ENCODE results near the gene RNASE12.
"Not testable (repeated sequence)": the region's sequence is repeated elsewhere in the genome, so short reads cannot be mapped to it uniquely, and the experiment has no call there.

The RNASE12 gene, protein sequence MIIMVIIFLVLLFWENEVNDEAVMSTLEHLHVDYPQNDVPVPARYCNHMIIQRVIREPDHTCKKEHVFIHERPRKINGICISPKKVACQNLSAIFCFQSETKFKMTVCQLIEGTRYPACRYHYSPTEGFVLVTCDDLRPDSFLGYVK

DNA sequence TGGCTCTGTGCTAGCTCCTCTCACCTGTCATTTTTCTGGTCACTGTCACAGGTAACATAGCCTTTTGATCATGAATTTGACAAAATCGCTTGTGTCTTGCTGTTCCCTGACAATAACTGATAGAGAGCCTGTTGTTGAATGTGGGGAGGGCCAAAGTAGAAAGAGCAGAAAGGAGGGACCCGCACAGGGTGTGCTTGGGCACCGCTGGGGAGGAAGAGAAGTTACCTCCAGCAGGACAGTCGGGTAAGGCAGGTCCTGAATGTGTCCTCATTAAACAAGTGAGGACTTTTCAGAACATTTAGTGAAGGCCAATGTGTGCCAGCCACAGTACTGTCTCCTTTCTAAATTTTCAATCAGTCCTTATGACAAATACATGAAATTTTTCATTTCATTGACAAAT, at the start of gene RNASE12:
Gene RNASE12 (minus strand): TSS at position 142 of the 400 bp plus-strand sequence. CDS start 653 bp downstream, outside the sequence.
- no peak for DNase-seq (ENCODE audit: low read depth in 2 of 2)

GRCh38 chr14:20632831-20633691, 41.9 kb upstream of the RNASE12 start:
- no peak for DNase-seq (ENCODE audit: low read depth in 2 of 2)

GRCh38 chr14:20632448-20632830, 41.3 kb upstream of the RNASE12 start:
- DNase-seq (ENCODE audit: low read depth in 2 of 2) = no peak

DNA sequence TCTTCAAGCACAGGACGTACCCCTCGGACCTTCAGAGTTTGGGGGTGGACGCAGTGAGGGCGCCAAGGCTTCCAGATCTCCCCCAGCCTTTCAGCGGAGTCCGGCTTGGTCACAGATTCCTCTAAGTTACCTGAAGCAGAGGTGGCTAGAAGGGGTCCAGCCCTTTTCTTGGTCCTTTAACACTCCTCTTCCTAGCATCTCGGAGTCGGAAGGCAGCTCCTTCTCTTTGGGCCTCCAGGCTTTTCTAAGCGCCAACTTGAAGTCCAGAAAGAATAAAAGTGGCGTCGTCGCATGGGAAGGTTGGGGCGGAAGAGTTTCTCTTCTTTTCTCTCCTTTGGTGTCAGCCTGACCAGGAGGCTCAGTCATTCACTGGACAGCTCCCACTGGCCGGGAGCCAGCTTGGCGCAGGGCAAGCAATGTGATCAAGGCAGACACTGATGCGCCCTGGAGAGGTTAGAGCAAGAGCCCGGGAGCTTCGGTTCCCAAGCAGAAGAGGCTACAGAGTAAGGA, 40.8 kb upstream of the RNASE12 start:
- no peak for DNase-seq (ENCODE audit: low read depth in 2 of 2)

DNA sequence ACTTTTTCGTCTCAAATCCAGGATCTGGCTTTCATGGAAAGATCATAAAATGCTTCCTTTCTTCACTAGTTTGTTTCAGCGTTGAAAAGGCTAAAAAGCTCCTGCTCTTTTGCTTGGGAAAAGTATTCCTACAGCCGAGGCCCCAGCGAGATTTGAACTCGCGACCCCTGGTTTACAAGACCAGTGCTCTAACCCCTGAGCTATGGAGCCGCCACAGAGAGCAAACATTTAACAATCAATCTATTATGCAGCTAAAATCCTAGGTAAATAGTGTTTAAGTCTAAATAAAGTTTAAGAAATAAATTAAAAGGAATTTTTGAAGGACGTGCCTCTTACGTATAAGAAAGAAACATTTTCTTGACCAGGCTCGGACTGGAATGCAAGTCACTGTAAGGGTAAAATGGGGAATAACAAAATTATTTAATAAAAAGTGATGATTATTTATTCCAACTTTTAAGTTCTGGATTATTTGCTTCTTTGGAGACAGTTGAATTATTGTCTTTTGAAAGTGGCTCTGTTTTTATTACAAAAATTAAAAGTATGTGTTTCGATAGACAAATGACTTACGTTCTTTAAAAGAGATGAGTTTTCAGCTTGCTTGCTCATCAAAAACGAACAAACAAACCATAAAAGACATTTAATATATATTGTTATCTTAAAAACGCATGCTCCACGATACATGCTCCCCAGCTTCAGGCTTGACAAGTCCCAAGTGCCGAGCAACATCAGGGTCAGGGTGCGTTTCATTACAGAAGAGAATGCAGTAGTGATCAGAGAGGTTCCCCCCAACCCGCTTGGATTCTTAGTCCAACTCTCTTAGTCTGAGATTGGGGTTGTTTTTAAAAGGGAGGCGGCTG, 40.1 kb upstream of the RNASE12 start:
- DNase-seq (ENCODE audit: low read depth in 2 of 2) = no peak

GRCh38 chr14:20630340-20631022, 39.3 kb upstream of the RNASE12 start:
- no peak for DNase-seq (ENCODE audit: low read depth in 2 of 2)

- DNase-seq (ENCODE audit: low read depth in 2 of 2) = no peak
These were observed 37.1 kb upstream of the RNASE12 start for GRCh38 chr14:20628063-20628854.

DNA sequence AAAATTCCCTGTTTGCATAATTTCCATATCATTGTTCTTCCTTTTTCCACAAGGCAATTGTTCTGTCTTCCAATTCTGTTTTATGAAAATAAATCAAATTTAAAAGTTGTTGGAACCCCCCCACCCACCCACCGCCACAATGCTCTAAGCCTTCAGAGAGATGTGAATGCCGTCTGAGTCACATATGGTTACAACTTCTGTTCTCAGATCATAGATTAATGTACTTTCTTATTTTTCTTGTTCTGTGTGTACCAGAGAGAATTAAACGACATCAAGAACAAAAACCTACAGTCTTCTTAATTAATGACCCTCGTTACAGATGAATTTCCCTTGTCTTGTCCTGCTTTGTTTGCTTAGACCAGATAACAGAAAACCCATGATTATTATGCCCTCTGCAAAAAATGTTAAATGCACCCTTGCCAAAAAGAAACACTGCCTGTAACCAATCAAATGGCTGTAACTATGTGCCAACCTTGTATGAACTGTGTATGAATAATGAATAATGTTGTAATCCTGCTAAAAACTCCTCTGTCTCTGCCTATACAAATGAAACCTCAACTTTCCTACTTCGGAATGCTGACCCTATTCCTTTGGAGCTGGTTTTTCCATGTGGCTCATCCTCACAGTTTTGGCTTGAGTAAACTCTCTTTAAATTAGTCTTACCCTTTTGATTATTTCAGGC, 36.3 kb upstream of the RNASE12 start:
- DNase-seq (ENCODE audit: low read depth in 2 of 2) = no peak

GRCh38 chr14:20626274-20626673, 35.1 kb upstream of the RNASE12 start:
- DNase-seq (ENCODE audit: low read depth in 2 of 2) = no peak

- no peak for DNase-seq (ENCODE audit: low read depth in 2 of 2)
These were observed 33.4 kb upstream of the RNASE12 start for GRCh38 chr14:20624495-20625070.

GRCh38 chr14:20623798-20624197, 32.6 kb upstream of the RNASE12 start:
- DNase-seq (ENCODE audit: low read depth in 2 of 2) = no peak

- DNase-seq (ENCODE audit: low read depth in 2 of 2) = no peak
These were observed 31.7 kb upstream of the RNASE12 start for GRCh38 chr14:20622816-20623291.

GRCh38 chr14:20620798-20621478, 29.8 kb upstream of the RNASE12 start:
- no peak for DNase-seq (ENCODE audit: low read depth in 2 of 2)

DNA sequence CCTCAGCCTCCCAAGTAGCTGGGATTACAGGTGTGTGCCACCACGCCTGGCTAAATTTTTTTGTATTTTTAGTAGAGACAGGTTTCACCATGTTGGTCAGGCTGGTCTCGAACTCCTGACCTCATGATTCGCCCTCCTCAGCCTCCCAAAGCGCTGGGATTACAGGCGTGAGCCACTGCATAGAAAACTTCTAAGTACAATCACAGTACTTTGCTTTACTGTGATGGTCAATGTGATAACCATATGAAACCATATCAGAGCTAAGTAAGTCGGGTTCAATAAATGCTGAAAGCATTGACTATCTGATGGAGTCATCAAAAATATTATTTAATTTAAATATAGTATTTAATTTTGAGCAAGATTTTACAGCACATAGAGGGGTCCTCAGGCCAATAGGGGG, 28.5 kb upstream of the RNASE12 start:
- DNase-seq (ENCODE audit: low read depth in 2 of 2) = not testable (repeated sequence)

- DNase-seq (ENCODE audit: low read depth in 2 of 2) = no peak
These were observed 27.1 kb upstream of the RNASE12 start for GRCh38 chr14:20618271-20618749.

- DNase-seq (ENCODE audit: low read depth in 2 of 2) = no peak
These were observed 26.2 kb upstream of the RNASE12 start for GRCh38 chr14:20617138-20618003.

DNA sequence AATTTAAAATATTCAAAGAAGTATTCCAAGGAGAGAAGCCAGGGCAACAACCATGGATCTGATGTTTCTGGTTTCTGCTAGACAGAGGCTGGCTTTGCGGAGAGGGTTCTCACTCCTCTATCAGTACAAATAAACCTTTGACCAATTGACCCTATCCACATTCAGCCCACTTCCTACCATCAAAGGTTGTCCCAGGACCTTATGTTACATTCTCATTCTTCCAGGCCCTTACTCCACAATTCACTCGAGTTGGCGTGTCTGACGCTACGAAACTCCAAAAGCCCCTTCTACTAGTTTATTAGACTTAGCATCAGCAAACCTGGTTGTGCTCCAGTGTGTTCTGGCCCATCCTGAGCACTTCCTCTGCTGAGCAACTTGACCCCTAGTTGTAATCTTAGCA, 24.8 kb upstream of the RNASE12 start:
- DNase-seq (ENCODE audit: low read depth in 2 of 2) = no peak
